Stimulated activated memory B cell treated with anti-CD40 and anti-IgM and Interleukin-4, amounts not matched to agents 10 μg/mL and 1 μg/mL and 100 μg/mL, for 72 hours (primary cell): ENCODE data around the gene BCR.

Source experiments
- ATAC-seq: fragments of 150-1000 bp; cut with Tn5 transposase; 2 replicates; pipeline ENCODE4 v1.10.0; 2021
- H3K27ac Mint-ChIP-seq: one replicate; pipeline ENCODE4 v1.8.0; 2022; ENCODE audit warnings: mild to moderate bottlenecking, mixed read lengths
- H3K27me3 Mint-ChIP-seq: one replicate; pipeline ENCODE4 v1.8.0; 2022; ENCODE audit warnings: mixed read lengths
- H3K36me3 Mint-ChIP-seq: one replicate; pipeline ENCODE4 v1.8.0; 2022; ENCODE audit warnings: mixed read lengths
- H3K4me1 Mint-ChIP-seq: one replicate; pipeline ENCODE4 v1.8.0; 2022; ENCODE audit warnings: mixed read lengths
- H3K4me3 Mint-ChIP-seq: one replicate; pipeline ENCODE4 v1.8.0; 2022; ENCODE audit warnings: mild to moderate bottlenecking, moderate library complexity, mixed read lengths
- H3K9me3 Mint-ChIP-seq: one replicate; pipeline ENCODE4 v1.8.0; 2022; ENCODE audit warnings: mixed read lengths

The BCR gene

GRCh38 chr22:23285734-23286133 lies 105.4 kb downstream of the BCR start:
- Mint-ChIP-seq H3K27ac (no peak overlapping the region), H3K36me3 (peaks cover 27% of the 10 kb centered on the region), H3K9me3 (no peaks in the 10 kb centered on the region), H3K4me1 (peaks cover 5% of the 10 kb centered on the region), H3K4me3 (no peak overlapping the region), H3K27me3 (no peaks in the 10 kb centered on the region)
- ATAC-seq: no peak

GRCh38 chr22:23286296-23286695 lies 106.0 kb downstream of the BCR start:
- H3K4me1 Mint-ChIP-seq: peaks cover 5% of the 10 kb centered on the region
- ATAC-seq: no peak
- no peaks in the 10 kb centered on the region for H3K27me3 Mint-ChIP-seq
- H3K9me3 Mint-ChIP-seq: no peaks in the 10 kb centered on the region
- H3K4me3 Mint-ChIP-seq: no peak overlapping the region
- H3K36me3 Mint-ChIP-seq: peaks cover 32% of the 10 kb centered on the region
- H3K27ac Mint-ChIP-seq: no peak overlapping the region

- Mint-ChIP-seq H3K36me3 (peaks cover 42% of the 10 kb centered on the region), H3K9me3 (no peaks in the 10 kb centered on the region), H3K27ac (no peak overlapping the region), H3K27me3 (no peaks in the 10 kb centered on the region), H3K4me3 (no peak overlapping the region), H3K4me1 (peaks cover 10% of the 10 kb centered on the region)
- ATAC-seq: no peak
Observed at GRCh38 chr22:23287136-23288095, 107.1 kb downstream of the BCR start.

GRCh38 chr22:23288301-23289129 lies 108.2 kb downstream of the BCR start:
- H3K36me3 Mint-ChIP-seq: peaks cover 51% of the 10 kb centered on the region
- H3K9me3 Mint-ChIP-seq: no peaks in the 10 kb centered on the region
- H3K4me1 Mint-ChIP-seq: peaks cover 10% of the 10 kb centered on the region
- no peak overlapping the region for H3K4me3 Mint-ChIP-seq
- ATAC-seq: no peak
- no peak overlapping the region for H3K27ac Mint-ChIP-seq
- no peaks in the 10 kb centered on the region for H3K27me3 Mint-ChIP-seq

- ATAC-seq: no peak
- peaks cover 57% of the 10 kb centered on the region for H3K36me3 Mint-ChIP-seq
Observed at GRCh38 chr22:23289130-23289503, 108.8 kb downstream of the BCR start.

GRCh38 chr22:23289851-23290724 lies 109.8 kb downstream of the BCR start:
- peaks cover 10% of the 10 kb centered on the region for H3K4me1 Mint-ChIP-seq
- no peaks in the 10 kb centered on the region for H3K9me3 Mint-ChIP-seq
- peaks cover 58% of the 10 kb centered on the region for H3K36me3 Mint-ChIP-seq
- no peak for ATAC-seq
- H3K4me3 Mint-ChIP-seq: no peak overlapping the region
- H3K27me3 Mint-ChIP-seq: no peaks in the 10 kb centered on the region
- no peak overlapping the region for H3K27ac Mint-ChIP-seq

More at GRCh38 chr22:23289130-23289503, 108.8 kb downstream of the BCR start:
- Mint-ChIP-seq H3K27me3 (no peaks in the 10 kb centered on the region), H3K27ac (no peak overlapping the region), H3K4me1 (peaks cover 10% of the 10 kb centered on the region), H3K9me3 (no peaks in the 10 kb centered on the region), H3K4me3 (no peak overlapping the region)

- ATAC-seq: no peak
- Mint-ChIP-seq H3K4me1 (peaks cover 10% of the 10 kb centered on the region), H3K36me3 (peaks cover 59% of the 10 kb centered on the region), H3K27ac (no peak overlapping the region), H3K4me3 (no peak overlapping the region), H3K27me3 (no peaks in the 10 kb centered on the region), H3K9me3 (no peaks in the 10 kb centered on the region)
Observed at GRCh38 chr22:23291806-23292452, 111.6 kb downstream of the BCR start.

- Mint-ChIP-seq H3K27me3 (no peaks in the 10 kb centered on the region), H3K9me3 (no peaks in the 10 kb centered on the region), H3K4me3 (no peak overlapping the region), H3K4me1 (peaks cover 10% of the 10 kb centered on the region), H3K36me3 (peaks cover 65% of the 10 kb centered on the region), H3K27ac (no peak overlapping the region)
- ATAC-seq: no peak
Observed at GRCh38 chr22:23292453-23293350, 112.4 kb downstream of the BCR start.

- H3K27ac Mint-ChIP-seq: no peak overlapping the region
- no peaks in the 10 kb centered on the region for H3K9me3 Mint-ChIP-seq
- H3K36me3 Mint-ChIP-seq: peaks cover 70% of the 10 kb centered on the region
- ATAC-seq: no peak
- no peak overlapping the region for H3K4me3 Mint-ChIP-seq
- H3K27me3 Mint-ChIP-seq: no peaks in the 10 kb centered on the region
- peaks cover 10% of the 10 kb centered on the region for H3K4me1 Mint-ChIP-seq
Observed at GRCh38 chr22:23293720-23294119, 113.4 kb downstream of the BCR start.

GRCh38 chr22:23294221-23294620 lies 113.9 kb downstream of the BCR start:
- Mint-ChIP-seq H3K9me3 (no peaks in the 10 kb centered on the region), H3K36me3 (peaks cover 71% of the 10 kb centered on the region), H3K4me3 (no peak overlapping the region), H3K4me1 (peaks cover 10% of the 10 kb centered on the region), H3K27ac (no peak overlapping the region), H3K27me3 (no peaks in the 10 kb centered on the region)
- ATAC-seq: no peak

GRCh38 chr22:23300476-23300875 lies 120.2 kb downstream of the BCR start:
- H3K27ac Mint-ChIP-seq: no peak overlapping the region
- H3K9me3 Mint-ChIP-seq: no peaks in the 10 kb centered on the region
- no peaks in the 10 kb centered on the region for H3K27me3 Mint-ChIP-seq
- ATAC-seq: no peak
- H3K36me3 Mint-ChIP-seq: peaks cover 51% of the 10 kb centered on the region
- H3K4me1 Mint-ChIP-seq: no peaks in the 10 kb centered on the region
- H3K4me3 Mint-ChIP-seq: no peak overlapping the region

- peaks cover 49% of the 10 kb centered on the region for H3K36me3 Mint-ChIP-seq
- H3K4me3 Mint-ChIP-seq: no peak overlapping the region
- H3K27me3 Mint-ChIP-seq: no peaks in the 10 kb centered on the region
- H3K27ac Mint-ChIP-seq: no peak overlapping the region
- H3K4me1 Mint-ChIP-seq: no peaks in the 10 kb centered on the region
- no peaks in the 10 kb centered on the region for H3K9me3 Mint-ChIP-seq
- ATAC-seq: no peak
Observed at GRCh38 chr22:23301591-23301990, 121.3 kb downstream of the BCR start.

- Mint-ChIP-seq H3K27me3 (no peaks in the 10 kb centered on the region), H3K4me3 (no peak overlapping the region), H3K9me3 (no peaks in the 10 kb centered on the region), H3K36me3 (peaks cover 41% of the 10 kb centered on the region), H3K27ac (no peak overlapping the region), H3K4me1 (no peaks in the 10 kb centered on the region)
- no peak for ATAC-seq
Observed at GRCh38 chr22:23302171-23303002, 122.1 kb downstream of the BCR start.
